AG04449 (cell line): ENCODE measurements around the gene TREML2.

Experiments
- CTCF ChIA-PET: fragments of 350-600 bp; formaldehyde crosslinking; extraction: SDS; loops from one replicate; lab custom pipeline; 2021; ENCODE audit warnings: antibody characterized with exemption; lab: Yijun Ruan, JAX
- POLR2A ChIA-PET: fragments of 400-600, 350-600 bp; formaldehyde crosslinking; extraction: SDS; loops from one replicate; lab custom pipeline; 2020; ENCODE audit warnings: antibody characterized with exemption, inconsistent platforms; lab: Yijun Ruan, JAX
- DNase-seq: peaks from one replicate; pipeline ENCODE4 v3.0.0-alpha.2; 2010; ENCODE audit warnings: low read depth, low spot score
- H3K4me3 ChIP-seq: 2 replicates; pipeline ENCODE4 v1.5.1; 2011; ENCODE audit warnings: low read depth, mild to moderate bottlenecking, control low read depth, low read length
- TF ChIP-seq, protein P1 (sequence below): IDR thresholded peaks from one replicate; pipeline ENCODE4 v1.5.1; 2011; ENCODE audit warnings: mild to moderate bottlenecking, moderate library complexity, low read length, control low read depth, inconsistent platforms; ENCODE audit not compliant: insufficient read depth; ENCODE audit errors: missing control alignments

Gene TREML2

DNA sequence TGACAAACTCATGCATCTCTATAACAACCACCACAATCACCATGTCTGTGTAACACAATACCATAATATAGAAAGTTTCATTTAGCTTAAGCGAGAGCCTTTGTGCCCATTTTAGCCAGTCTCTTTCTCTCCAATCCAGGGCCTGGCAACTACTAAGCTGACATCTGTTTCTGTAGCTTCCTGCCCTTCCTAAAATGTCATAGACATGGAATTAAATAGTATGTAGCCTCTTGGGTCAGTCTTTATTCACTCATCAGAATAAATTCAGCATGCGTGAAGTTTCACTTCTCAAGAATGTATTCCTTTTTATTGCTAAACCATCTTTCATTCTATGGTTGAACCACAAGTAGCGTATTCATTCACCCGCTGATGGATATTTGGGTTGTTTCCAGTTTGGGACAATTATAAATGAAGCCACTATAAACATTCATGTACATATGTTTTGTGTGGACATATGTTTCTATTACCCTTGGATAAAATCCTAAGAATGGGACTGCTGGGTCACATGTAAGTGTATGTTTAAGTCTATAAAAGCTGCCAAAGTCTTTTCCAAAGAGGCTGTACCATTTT is 36.3 kb downstream of the TREML2 start:
- TF ChIP-seq, protein P1, sequence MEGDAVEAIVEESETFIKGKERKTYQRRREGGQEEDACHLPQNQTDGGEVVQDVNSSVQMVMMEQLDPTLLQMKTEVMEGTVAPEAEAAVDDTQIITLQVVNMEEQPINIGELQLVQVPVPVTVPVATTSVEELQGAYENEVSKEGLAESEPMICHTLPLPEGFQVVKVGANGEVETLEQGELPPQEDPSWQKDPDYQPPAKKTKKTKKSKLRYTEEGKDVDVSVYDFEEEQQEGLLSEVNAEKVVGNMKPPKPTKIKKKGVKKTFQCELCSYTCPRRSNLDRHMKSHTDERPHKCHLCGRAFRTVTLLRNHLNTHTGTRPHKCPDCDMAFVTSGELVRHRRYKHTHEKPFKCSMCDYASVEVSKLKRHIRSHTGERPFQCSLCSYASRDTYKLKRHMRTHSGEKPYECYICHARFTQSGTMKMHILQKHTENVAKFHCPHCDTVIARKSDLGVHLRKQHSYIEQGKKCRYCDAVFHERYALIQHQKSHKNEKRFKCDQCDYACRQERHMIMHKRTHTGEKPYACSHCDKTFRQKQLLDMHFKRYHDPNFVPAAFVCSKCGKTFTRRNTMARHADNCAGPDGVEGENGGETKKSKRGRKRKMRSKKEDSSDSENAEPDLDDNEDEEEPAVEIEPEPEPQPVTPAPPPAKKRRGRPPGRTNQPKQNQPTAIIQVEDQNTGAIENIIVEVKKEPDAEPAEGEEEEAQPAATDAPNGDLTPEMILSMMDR = no peak
- CTCF ChIA-PET = interaction anchor here (0.6 kb wide), 1 partner anchor 20 kb away, joined by 3 read pairs; no protein-coding TSS in a partner anchor
- DNase-seq = no peak

DNA sequence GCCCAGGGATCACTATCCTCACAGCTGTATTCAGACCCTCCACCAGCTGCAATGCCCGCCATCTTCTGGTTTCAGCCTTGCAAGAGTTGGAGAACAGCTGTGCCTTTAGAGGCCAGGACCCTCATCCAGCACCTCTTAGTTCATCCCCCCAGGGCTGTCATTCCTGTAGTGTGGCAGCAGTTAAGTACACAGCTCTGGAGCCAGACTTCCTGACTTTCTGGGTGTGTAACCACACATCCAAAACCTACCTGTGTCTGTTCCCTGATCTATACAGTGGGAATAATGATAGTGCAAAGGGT is 37.6 kb downstream of the TREML2 start:
- TF ChIP-seq, protein P1 = no peak
- no peak overlapping the region for H3K4me3 ChIP-seq
- DNase-seq = no peak
- ChIA-PET POLR2A (no interaction called here), CTCF (no interaction called here)

More for the DNA sequence above, 36.3 kb downstream of the TREML2 start:
- POLR2A ChIA-PET = no interaction called here
- H3K4me3 ChIP-seq = no peak overlapping the region

DNA sequence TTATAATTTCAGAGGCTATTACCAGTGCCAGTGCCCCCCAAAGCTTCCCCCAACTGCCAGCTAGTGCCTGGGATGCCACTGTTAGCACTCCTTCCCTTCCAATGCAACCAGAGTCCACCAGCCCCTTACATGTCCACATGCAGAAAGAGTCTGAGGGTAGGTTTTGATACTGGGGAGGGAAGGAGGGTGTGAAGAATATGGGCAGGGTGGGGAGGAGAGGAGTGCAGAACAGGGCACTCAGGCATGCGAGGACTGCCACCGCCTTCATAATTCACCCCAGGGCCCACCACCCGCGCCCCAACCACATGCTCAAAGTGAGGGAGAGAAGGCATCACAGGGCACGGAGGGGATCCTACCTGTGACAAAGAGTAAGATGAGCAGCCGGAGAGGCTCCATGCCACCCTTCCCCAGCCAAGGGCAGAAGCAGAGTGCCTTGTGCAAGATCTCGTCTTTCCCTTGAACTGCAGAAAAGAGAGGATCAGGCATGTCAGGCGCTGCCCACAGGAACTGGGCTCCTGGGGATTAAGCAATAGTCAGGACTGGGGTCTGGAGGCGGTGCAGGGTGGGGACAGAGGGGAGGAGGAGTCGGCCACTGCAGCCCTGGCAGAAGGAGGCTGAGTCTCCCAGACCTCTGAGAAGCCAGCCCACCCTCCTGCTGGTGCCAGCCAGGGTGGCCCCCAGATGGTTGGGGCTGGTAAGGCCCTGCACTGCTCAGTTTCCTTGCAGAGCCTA is 38.1 kb downstream of the TREML2 start, which contains the start of gene TREM2:
Gene TREM2 (minus strand): TSS at position 430 of the 732 bp plus-strand sequence. CDS start 34 bp downstream, at position 396.
- TF ChIP-seq, protein P1 = no peak
- ChIA-PET POLR2A (no interaction called here), CTCF (no interaction called here)
- no peak for DNase-seq
- no peak within 1 kb of the TSS for H3K4me3 ChIP-seq

DNA sequence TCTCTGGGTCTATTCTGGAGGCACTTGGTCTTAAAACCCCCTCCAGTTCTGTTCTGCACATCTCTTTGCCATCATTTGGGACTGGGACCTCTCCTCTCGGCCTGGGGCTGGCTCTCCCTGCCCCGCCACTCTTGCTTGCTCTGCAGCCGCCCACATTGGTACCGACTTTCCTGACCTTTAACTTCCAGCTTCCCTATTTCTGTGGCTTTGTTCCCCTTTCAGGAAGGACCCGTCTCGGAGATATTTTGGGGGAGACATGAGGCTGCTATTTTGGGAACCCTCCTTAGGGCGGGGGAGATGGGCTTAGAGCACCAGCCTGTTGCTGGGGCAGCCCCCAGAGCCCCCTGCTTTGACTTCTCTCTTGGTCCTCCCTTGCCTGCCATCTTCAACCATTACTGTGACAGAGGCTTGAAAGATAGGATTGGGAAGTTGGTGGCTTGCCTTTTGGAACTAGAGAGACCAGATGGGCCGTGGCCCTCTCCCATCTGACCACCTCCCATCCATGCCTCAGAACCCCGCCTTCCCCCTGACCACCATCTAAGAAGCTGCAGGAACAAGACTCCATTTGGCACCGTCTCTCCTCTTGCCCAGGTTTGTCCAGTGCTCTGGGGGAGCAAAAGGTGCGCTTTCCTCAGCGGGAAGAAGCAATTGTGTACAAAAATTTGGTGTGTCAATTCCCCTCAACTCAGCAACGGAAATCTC is 38.9 kb downstream of the TREML2 start:
- no peak overlapping the region for H3K4me3 ChIP-seq
- ChIA-PET POLR2A (no interaction called here), CTCF (no interaction called here)
- no peak for DNase-seq
- TF ChIP-seq, protein P1 = no peak

DNA sequence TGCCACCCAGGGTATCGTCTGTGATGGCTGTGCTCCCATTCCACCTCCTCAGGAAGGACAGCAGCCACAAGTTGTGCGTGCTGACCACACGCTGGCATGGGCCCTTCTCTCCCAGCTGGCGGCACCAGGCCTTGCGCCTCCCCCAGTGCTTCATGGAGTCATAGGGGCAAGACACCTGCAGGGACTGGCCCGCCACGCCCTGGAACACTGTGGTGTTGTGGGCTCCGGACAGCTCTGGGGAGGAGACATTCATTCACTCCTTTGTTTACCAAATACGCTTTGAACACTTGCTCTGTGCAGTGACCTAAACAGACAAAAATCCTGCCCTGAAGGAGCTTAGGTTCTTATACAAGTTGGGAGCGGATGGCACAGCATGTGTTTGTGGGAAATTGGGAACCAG is 39.6 kb downstream of the TREML2 start:
- CTCF ChIA-PET = no interaction called here
- DNase-seq = no peak
- H3K4me3 ChIP-seq = no peak overlapping the region
- POLR2A ChIA-PET = no interaction called here
- TF ChIP-seq, protein P1 = no peak

DNA sequence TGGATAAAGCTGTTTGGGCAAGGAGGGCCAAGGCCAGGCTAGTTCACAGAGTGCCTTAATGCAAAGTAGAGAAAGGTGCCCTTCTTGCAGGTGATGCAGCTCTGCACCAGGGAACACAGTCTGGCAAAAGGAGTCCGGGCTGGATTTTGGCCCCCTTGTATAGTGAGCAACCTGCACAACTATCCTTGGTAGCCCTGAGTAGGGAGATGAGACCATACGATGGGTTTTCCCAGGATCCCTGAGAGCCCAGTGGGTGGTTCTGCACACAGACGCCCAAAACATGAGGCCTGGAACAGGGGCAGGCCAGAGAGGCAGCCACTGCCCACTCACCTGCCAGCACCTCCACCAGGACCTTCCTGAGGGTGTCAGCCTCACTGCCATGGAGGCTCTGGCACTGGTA is 40.0 kb downstream of the TREML2 start:
- no peak overlapping the region for H3K4me3 ChIP-seq
- no peak for DNase-seq
- ChIA-PET CTCF (no interaction called here), POLR2A (no interaction called here)
- TF ChIP-seq, protein P1 = no peak
